HepG2 (cell line): ENCODE results near the gene CEBPE. TPM values are rescaled to one million over a fixed set of nuclear protein-coding genes. Genes with fewer than 3 reads are reported as not detected.

Experiments used
- AHR ChIP-seq: IDR thresholded peaks from 2 replicates; pipeline ENCODE4 v1.6.1; 2018; ENCODE audit warnings: missing genetic modification reagents, missing compliant biosample characterization
- ARHGAP35 ChIP-seq: sonication (generic); formaldehyde crosslinking; IDR thresholded peaks from 2 replicates; pipeline ENCODE4 v1.9.0; 2022; ENCODE audit warnings: mild to moderate bottlenecking, inconsistent platforms, moderate library complexity, missing genetic modification reagents, borderline replicate concordance
- ARNTL ChIP-seq: sonication (generic); formaldehyde crosslinking; IDR thresholded peaks from 2 replicates; pipeline ENCODE4 v1.4.0; 2020; ENCODE audit warnings: mild to moderate bottlenecking, missing genetic modification reagents
- CCDC6 ChIP-seq: sonication (generic); formaldehyde crosslinking; IDR thresholded peaks from 2 replicates; pipeline ENCODE4 v1.8.1; 2022; ENCODE audit warnings: mild to moderate bottlenecking, missing genetic modification reagents, moderate library complexity
- KLF13 ChIP-seq: sonication (generic); formaldehyde crosslinking; IDR thresholded peaks from 2 replicates; pipeline ENCODE4 v1.4.0; 2020; ENCODE audit warnings: mild to moderate bottlenecking, missing genetic modification reagents
- NFYC ChIP-seq: IDR thresholded peaks from 2 replicates; pipeline ENCODE4 v1.6.1; 2016; ENCODE audit warnings: missing genetic modification reagents, missing compliant biosample characterization
- RXRB ChIP-seq: IDR thresholded peaks from 2 replicates; pipeline ENCODE4 v1.6.1; 2016; ENCODE audit warnings: borderline replicate concordance, missing genetic modification reagents, missing compliant biosample characterization
- SAFB2 ChIP-seq: sonication (generic); formaldehyde crosslinking; IDR thresholded peaks from 2 replicates; pipeline ENCODE4 v1.5.1; 2020; ENCODE audit warnings: missing genetic modification reagents, low read depth, mild to moderate bottlenecking, borderline replicate concordance
- SMC3 ChIP-seq: IDR thresholded peaks from 2 replicates; pipeline ENCODE4 v1.6.1; 2011; ENCODE audit warnings: low read length, improper control_type of control experiment
- SOX6 ChIP-seq, 2 experiments: fragments of 450-650 bp in 1 of 2; sonication (generic) in 1 of 2; formaldehyde crosslinking in 1 of 2; IDR thresholded peaks; 2 replicates each; pipeline versions ENCODE4 v1.4.0 to v1.6.1; 2017 to 2020; ENCODE audit warnings: antibody characterized with exemption in 1 of 2, mild to moderate bottlenecking in 1 of 2, missing genetic modification reagents in 1 of 2
- SP140L ChIP-seq: sonication (generic); formaldehyde crosslinking; IDR thresholded peaks from 2 replicates; pipeline ENCODE4 v1.4.0; 2020; ENCODE audit warnings: missing genetic modification reagents, borderline replicate concordance
- ZNF234 ChIP-seq: sonication (generic); formaldehyde crosslinking; conservative IDR thresholded peaks from 2 replicates; pipeline ENCODE4 v1.5.1; 2020; ENCODE audit warnings: mild to moderate bottlenecking, missing genetic modification reagents
- ZNF460 ChIP-seq: sonication (generic); formaldehyde crosslinking; IDR thresholded peaks from 2 replicates; pipeline ENCODE4 v1.5.1; 2020; ENCODE audit warnings: missing genetic modification reagents, mild to moderate bottlenecking, borderline replicate concordance
- ZNF609 ChIP-seq: sonication (generic); formaldehyde crosslinking; IDR thresholded peaks from 2 replicates; pipeline ENCODE4 v1.4.0; 2020; ENCODE audit warnings: mild to moderate bottlenecking, missing genetic modification reagents, borderline replicate concordance
- polyA plus RNA-seq, 8 experiments: library from polyadenylated mRNA; depleted of rRNA in 3 of 8; stranded (reverse) in 7 of 8; unstranded in 1 of 8; fragments of >200 nt; fragmentation: Illumina TruSeq in 4 of 8; extraction: Trizol in 4 of 8; gene quantifications; 2 replicates each; pipeline versions ENCODE4 v1.2.1 to v1.2.3, GENCODE V29; 2011 to 2016; ENCODE audit warnings: low read depth in 4 of 8, missing spikeins in 1 of 8, mixed read lengths in 1 of 8; ENCODE audit not compliant: insufficient read depth in 1 of 8
- total RNA-seq, 5 experiments: library from RNA; depleted of rRNA; stranded (reverse); fragments of >200 nt; fragmentation: Illumina TruSeq; extraction: Trizol; gene quantifications; 2 replicates each; pipeline ENCODE4 v1.2.3, GENCODE V29; 2016; ENCODE audit warnings: low read depth in 1 of 5
- TF ChIP-seq, protein P1 (sequence below): sonication (generic); formaldehyde crosslinking; IDR thresholded peaks from 2 replicates; pipeline ENCODE4 v1.5.1; 2020; ENCODE audit warnings: mild to moderate bottlenecking, moderate library complexity, missing genetic modification reagents
- TF ChIP-seq, protein P2 (sequence below): sonication (generic); formaldehyde crosslinking; conservative IDR thresholded peaks from 2 replicates; pipeline ENCODE4 v1.4.0; 2020; ENCODE audit warnings: missing genetic modification reagents
- TF ChIP-seq, protein P3 (sequence below): sonication (generic); formaldehyde crosslinking; IDR thresholded peaks from 2 replicates; pipeline ENCODE4 v1.4.0; 2020; ENCODE audit warnings: missing genetic modification reagents
- TF ChIP-seq, protein P4 (sequence below): sonication (generic); formaldehyde crosslinking; IDR thresholded peaks from 2 replicates; pipeline ENCODE4 v1.4.0; 2020; ENCODE audit warnings: missing genetic modification reagents, mild to moderate bottlenecking, borderline replicate concordance

Gene CEBPE
- total and polyA plus RNA-seq, 2 of the 13 experiments (the other 11 are each of a cell fraction or from before 2014, with no cell fraction given): 0.09 to 0.11 TPM

GRCh38 chr14:23071244-23071920 lies 47.7 kb downstream of the CEBPE start (continued):
- TF ChIP-seq, protein P1, sequence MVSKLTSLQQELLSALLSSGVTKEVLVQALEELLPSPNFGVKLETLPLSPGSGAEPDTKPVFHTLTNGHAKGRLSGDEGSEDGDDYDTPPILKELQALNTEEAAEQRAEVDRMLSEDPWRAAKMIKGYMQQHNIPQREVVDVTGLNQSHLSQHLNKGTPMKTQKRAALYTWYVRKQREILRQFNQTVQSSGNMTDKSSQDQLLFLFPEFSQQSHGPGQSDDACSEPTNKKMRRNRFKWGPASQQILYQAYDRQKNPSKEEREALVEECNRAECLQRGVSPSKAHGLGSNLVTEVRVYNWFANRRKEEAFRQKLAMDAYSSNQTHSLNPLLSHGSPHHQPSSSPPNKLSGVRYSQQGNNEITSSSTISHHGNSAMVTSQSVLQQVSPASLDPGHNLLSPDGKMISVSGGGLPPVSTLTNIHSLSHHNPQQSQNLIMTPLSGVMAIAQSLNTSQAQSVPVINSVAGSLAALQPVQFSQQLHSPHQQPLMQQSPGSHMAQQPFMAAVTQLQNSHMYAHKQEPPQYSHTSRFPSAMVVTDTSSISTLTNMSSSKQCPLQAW (CRISPR knock-in tag): peak; percentile 68
- TF ChIP-seq NFYC (peak; percentile 37; the same call in 1 of the 2 replicates), ARNTL (peak; percentile 54; the same call in 1 of the 2 replicates), SOX6 (IDR thresholded peaks at IDR 0.05) (no peak), SOX6 (CRISPR knock-in tag; IDR thresholded peaks at IDR 0.05) (peak; percentile 69; the same call in 1 of the 2 replicates), KLF13 (CRISPR knock-in tag) (peak; percentile 80; the same call in 1 of the 2 replicates), ZNF609 (no peak), AHR (CRISPR knock-in tag) (peak; percentile 99), SMC3 (no peak; the same call in 1 of the 2 replicates), RXRB (CRISPR knock-in tag) (peak; percentile 52; the same call in 1 of the 2 replicates), SAFB2 (CRISPR knock-in tag) (no peak; the same call in 1 of the 2 replicates), CCDC6 (CRISPR knock-in tag) (peak; percentile 94), SP140L (CRISPR knock-in tag) (0 out of 2 replicates have a peak, but pooled peaks have one; percentile 83), ZNF234 (CRISPR knock-in tag) (no peak), ARHGAP35 (CRISPR knock-in tag) (no peak; the same call in none of the 2 replicates), ZNF460 (CRISPR knock-in tag) (no peak; the same call in 1 of the 2 replicates)
- TF ChIP-seq, protein P2, sequence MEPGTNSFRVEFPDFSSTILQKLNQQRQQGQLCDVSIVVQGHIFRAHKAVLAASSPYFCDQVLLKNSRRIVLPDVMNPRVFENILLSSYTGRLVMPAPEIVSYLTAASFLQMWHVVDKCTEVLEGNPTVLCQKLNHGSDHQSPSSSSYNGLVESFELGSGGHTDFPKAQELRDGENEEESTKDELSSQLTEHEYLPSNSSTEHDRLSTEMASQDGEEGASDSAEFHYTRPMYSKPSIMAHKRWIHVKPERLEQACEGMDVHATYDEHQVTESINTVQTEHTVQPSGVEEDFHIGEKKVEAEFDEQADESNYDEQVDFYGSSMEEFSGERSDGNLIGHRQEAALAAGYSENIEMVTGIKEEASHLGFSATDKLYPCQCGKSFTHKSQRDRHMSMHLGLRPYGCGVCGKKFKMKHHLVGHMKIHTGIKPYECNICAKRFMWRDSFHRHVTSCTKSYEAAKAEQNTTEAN (CRISPR knock-in tag): no peak
- TF ChIP-seq, protein P3, sequence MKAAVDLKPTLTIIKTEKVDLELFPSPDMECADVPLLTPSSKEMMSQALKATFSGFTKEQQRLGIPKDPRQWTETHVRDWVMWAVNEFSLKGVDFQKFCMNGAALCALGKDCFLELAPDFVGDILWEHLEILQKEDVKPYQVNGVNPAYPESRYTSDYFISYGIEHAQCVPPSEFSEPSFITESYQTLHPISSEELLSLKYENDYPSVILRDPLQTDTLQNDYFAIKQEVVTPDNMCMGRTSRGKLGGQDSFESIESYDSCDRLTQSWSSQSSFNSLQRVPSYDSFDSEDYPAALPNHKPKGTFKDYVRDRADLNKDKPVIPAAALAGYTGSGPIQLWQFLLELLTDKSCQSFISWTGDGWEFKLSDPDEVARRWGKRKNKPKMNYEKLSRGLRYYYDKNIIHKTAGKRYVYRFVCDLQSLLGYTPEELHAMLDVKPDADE (CRISPR knock-in tag): no peak
- TF ChIP-seq, protein P4, sequence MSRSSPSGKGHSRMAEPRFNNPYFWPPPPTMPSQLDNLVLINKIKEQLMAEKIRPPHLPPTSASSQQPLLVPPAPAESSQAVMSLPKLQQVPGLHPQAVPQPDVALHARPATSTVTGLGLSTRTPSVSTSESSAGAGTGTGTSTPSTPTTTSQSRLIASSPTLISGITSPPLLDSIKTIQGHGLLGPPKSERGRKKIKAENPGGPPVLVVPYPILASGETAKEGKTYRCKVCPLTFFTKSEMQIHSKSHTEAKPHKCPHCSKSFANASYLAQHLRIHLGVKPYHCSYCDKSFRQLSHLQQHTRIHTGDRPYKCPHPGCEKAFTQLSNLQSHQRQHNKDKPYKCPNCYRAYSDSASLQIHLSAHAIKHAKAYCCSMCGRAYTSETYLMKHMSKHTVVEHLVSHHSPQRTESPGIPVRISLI (CRISPR knock-in tag): 0 out of 2 replicates have a peak, but pooled peaks have one; percentile 12
